GM23338 (cell line): ENCODE measurements around the gene PKNOX2. TPM values are rescaled to one million over a fixed set of nuclear protein-coding genes. Genes with fewer than 3 reads are reported as not detected.

Source experiments
- ATAC-seq: fragments of 200-7000 bp; cut with Tn5 transposase; 3 replicates; pipeline ENCODE4 v1.9.1; 2020
- DNase-seq: peaks from one replicate; pipeline ENCODE4 v3.0.0-alpha.2; 2015; ENCODE audit warnings: low spot score
- H2AFZ ChIP-seq: fragments of 200-600 bp; sonication (generic); 2 replicates; pipeline ENCODE4 v1.8.0; 2016; ENCODE audit warnings: antibody characterized with exemption, mild to moderate bottlenecking, moderate library complexity
- H3F3A ChIP-seq: fragments of 200-600 bp; sonication (generic); replicated peaks from 2 replicates; pipeline ENCODE4 v1.8.0; 2017; ENCODE audit warnings: antibody characterized with exemption, mixed run types, low read depth
- H3K27ac ChIP-seq: fragments of 200-600 bp; sonication (generic); 2 replicates; pipeline ENCODE4 v1.6.1; 2016; ENCODE audit warnings: low read depth
- H3K27me3 ChIP-seq: fragments of 200-600 bp; sonication (generic); 2 replicates; pipeline ENCODE4 v1.8.0; 2016; ENCODE audit warnings: mild to moderate bottlenecking, mixed run types, moderate library complexity; ENCODE audit not compliant: insufficient read depth
- H3K36me3 ChIP-seq: fragments of 200-600 bp; sonication (generic); 2 replicates; pipeline ENCODE4 v1.8.0; 2016; ENCODE audit warnings: mild to moderate bottlenecking; ENCODE audit not compliant: insufficient read depth
- H3K4me1 ChIP-seq: fragments of 200-600 bp; sonication (generic); 2 replicates; pipeline ENCODE4 v1.8.0; 2016; ENCODE audit warnings: mild to moderate bottlenecking, moderate library complexity; ENCODE audit not compliant: insufficient read depth
- H3K4me2 ChIP-seq: fragments of 200-600 bp; sonication (generic); 2 replicates; pipeline ENCODE4 v1.7.1; 2017; ENCODE audit warnings: mixed run types
- H3K4me3 ChIP-seq: fragments of 200-600 bp; sonication (generic); 2 replicates; pipeline ENCODE4 v1.6.1; 2016; ENCODE audit warnings: mixed run types
- H3K79me2 ChIP-seq: fragments of 200-600 bp; sonication (generic); replicated peaks from 2 replicates; pipeline ENCODE4 v1.8.0; 2017; ENCODE audit warnings: mild to moderate bottlenecking; ENCODE audit not compliant: insufficient read depth
- H3K9me2 ChIP-seq: fragments of 200-600 bp; sonication (generic); 2 replicates; pipeline ENCODE4 v1.8.0; 2017; ENCODE audit not compliant: insufficient read depth
- H4K20me1 ChIP-seq: fragments of 200-600 bp; sonication (generic); replicated peaks from 2 replicates; pipeline ENCODE4 v1.8.0; 2017; ENCODE audit warnings: mild to moderate bottlenecking; ENCODE audit not compliant: insufficient read depth
- H3K27ac Mint-ChIP-seq: 2 replicates; pipeline ENCODE4 v1.8.0; 2020; ENCODE audit warnings: inconsistent platforms, mild to moderate bottlenecking, moderate library complexity, mixed read lengths
- H3K27me3 Mint-ChIP-seq: 3 replicates; pipeline ENCODE4 v1.8.0; 2022; ENCODE audit warnings: low read depth, mild to moderate bottlenecking, moderate library complexity, mixed read lengths, inconsistent platforms; ENCODE audit not compliant: insufficient read depth, poor library complexity
- H3K36me3 Mint-ChIP-seq: 3 replicates; pipeline ENCODE4 v1.8.0; 2021; ENCODE audit warnings: low read depth, mild to moderate bottlenecking, inconsistent platforms, moderate library complexity, mixed read lengths
- H3K4me1 Mint-ChIP-seq: 3 replicates; pipeline ENCODE4 v1.8.0; 2020; ENCODE audit warnings: mild to moderate bottlenecking, inconsistent platforms, mixed read lengths
- H3K4me3 Mint-ChIP-seq: 3 replicates; pipeline ENCODE4 v1.8.0; 2021; ENCODE audit warnings: moderate library complexity, mild to moderate bottlenecking, inconsistent platforms, mixed read lengths
- H3K9me3 Mint-ChIP-seq: 3 replicates; pipeline ENCODE4 v1.8.0; 2020; ENCODE audit warnings: moderate library complexity, mild to moderate bottlenecking, inconsistent platforms, mixed read lengths
- CREB1 ChIP-seq: fragments of 250-450 bp; sonication (Bioruptor Pico); IDR thresholded peaks from 2 replicates; pipeline ENCODE4 v1.5.0; 2020; ENCODE audit warnings: low read depth, mild to moderate bottlenecking, moderate library complexity
- EZH2 ChIP-seq: fragments of 200-600 bp; sonication (generic); IDR thresholded peaks from one replicate; pipeline ENCODE4 v1.8.0; 2017; ENCODE audit warnings: antibody characterized with exemption, mild to moderate bottlenecking, low read depth; ENCODE audit not compliant: unreplicated experiment
- JUNB ChIP-seq: IDR thresholded peaks from one replicate; pipeline ENCODE4 v1.6.1; 2016; ENCODE audit warnings: antibody characterized with exemption; ENCODE audit not compliant: unreplicated experiment
- NANOG ChIP-seq: IDR thresholded peaks from 2 replicates; pipeline ENCODE4 v1.6.1; 2016; ENCODE audit warnings: antibody characterized with exemption, borderline replicate concordance
- STAT1 ChIP-seq: IDR thresholded peaks from one replicate; pipeline ENCODE4 v1.6.1; 2016; ENCODE audit warnings: antibody characterized with exemption; ENCODE audit not compliant: unreplicated experiment
- polyA plus RNA-seq: library from polyadenylated mRNA; unstranded; fragments of >200 nt; fragmentation: Nextera tagmentation; extraction: Ambion mirVana; gene quantifications from 2 replicates; pipeline ENCODE4 v1.2.1, GENCODE V29; 2016
- total RNA-seq: library from RNA; depleted of rRNA; stranded (reverse); fragments of >200 nt; shearing (Covaris generic); gene quantifications from 2 replicates; pipeline ENCODE4 v1.2.3, GENCODE V29; 2014
- TF ChIP-seq, protein P1 (sequence below): IDR thresholded peaks from 2 replicates; pipeline ENCODE4 v1.6.1; 2016; ENCODE audit warnings: antibody characterized with exemption
- TF ChIP-seq, protein P2 (sequence below): fragments of 250-450 bp; sonication (Bioruptor Pico); IDR thresholded peaks from 2 replicates; pipeline ENCODE4 v1.5.0; 2020; ENCODE audit warnings: mild to moderate bottlenecking, moderate library complexity
- TF ChIP-seq, protein P3 (sequence below), 2 experiments: fragments of 200-600 bp in 1 of 2; sonication (generic) in 1 of 2; conservative IDR thresholded peaks; 2 replicates each; pipeline versions ENCODE4 v1.5.1 to v1.6.1; 2016 to 2017; ENCODE audit warnings: antibody characterized with exemption in 2 of 2, low read depth in 2 of 2, mild to moderate bottlenecking in 2 of 2, moderate library complexity in 1 of 2

The PKNOX2 gene
- total and polyA plus RNA-seq, 2 experiments from 2014 or later = 0.42 to 0.83 TPM

DNA sequence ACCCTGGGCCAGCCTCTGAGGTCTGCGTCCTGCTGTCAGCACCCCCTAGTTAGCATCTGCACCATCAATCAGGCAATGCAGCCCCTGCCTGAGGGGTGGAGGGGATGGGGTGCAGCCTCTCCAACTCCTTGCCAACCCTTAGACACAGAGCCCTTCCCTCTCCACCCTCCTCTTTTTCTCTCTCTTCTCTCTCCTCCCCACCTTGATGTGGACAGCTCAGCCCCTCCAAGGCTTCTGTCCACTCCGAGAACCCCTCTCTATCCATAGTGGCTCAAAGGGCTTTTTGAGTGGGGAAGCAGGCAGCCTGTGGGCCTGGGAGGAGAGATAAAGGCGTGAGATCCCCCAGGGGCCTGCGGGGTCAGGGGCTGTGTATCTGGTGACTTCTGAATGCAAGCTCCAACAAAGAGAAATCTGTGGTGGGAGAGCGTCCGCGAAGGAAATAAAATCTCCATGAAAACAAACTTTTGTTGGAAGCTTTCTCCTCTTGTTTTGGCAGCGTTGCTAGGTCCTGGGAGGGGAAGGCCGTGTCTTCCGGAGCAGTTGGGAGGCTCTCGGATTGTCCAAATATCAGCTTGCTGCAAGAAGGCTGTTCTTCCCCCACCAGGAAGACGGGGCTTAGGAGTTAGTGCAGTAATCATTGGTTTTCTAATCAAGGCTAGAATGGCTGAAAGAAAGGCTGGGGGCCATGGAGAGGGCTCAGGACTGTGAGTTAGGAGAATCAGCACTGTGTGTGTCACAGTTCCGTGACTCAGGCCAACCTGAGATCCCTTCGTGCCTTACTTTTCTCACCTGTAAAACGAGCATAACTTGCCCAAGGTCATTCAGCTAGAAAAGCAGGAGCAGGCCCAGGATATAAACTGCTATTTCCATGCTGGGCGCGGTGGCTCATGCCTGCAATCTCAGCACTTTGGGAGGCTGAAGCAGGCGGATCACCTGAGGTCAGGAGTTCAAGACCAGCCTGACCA is 50.3 kb downstream of the PKNOX2 start:
- Histone ChIP-seq H2AFZ (peak overlapping the region; percentile 94), H3K4me1 (peaks cover 20% of the 10 kb centered on the region), H3K27ac (no peak overlapping the region), H3K36me3 (no peaks in the 10 kb centered on the region; the same call in 1 of the 2 replicates), H4K20me1 (no peaks in the 10 kb centered on the region), H3K4me3 (no peak overlapping the region), H3F3A (no peaks in the 10 kb centered on the region), H3K27me3 (no peaks in the 10 kb centered on the region), H3K79me2 (no peaks in the 10 kb centered on the region), H3K9me2 (0 out of 2 replicates have a peak, but pooled peaks cover 7% of the 10 kb centered on the region), H3K4me2 (peak overlapping the region; percentile 60)
- Mint-ChIP-seq H3K4me1 (peaks cover 53% of the 10 kb centered on the region), H3K9me3 (no peaks in the 10 kb centered on the region), H3K36me3 (no peaks in the 10 kb centered on the region), H3K27me3 (peaks cover 8% of the 10 kb centered on the region), H3K27ac (0 out of 2 replicates have a peak overlapping the region, but pooled peaks have one; percentile 40), H3K4me3 (peak overlapping the region; percentile 20; the same call in 1 of the 3 replicates)
- TF ChIP-seq, protein P1, sequence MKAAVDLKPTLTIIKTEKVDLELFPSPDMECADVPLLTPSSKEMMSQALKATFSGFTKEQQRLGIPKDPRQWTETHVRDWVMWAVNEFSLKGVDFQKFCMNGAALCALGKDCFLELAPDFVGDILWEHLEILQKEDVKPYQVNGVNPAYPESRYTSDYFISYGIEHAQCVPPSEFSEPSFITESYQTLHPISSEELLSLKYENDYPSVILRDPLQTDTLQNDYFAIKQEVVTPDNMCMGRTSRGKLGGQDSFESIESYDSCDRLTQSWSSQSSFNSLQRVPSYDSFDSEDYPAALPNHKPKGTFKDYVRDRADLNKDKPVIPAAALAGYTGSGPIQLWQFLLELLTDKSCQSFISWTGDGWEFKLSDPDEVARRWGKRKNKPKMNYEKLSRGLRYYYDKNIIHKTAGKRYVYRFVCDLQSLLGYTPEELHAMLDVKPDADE = no peak
- TF ChIP-seq EZH2 (no peak), CREB1 (CRISPR knock-in tag) (no peak), NANOG (no peak), JUNB (no peak), STAT1 (no peak)
- TF ChIP-seq, protein P2, sequence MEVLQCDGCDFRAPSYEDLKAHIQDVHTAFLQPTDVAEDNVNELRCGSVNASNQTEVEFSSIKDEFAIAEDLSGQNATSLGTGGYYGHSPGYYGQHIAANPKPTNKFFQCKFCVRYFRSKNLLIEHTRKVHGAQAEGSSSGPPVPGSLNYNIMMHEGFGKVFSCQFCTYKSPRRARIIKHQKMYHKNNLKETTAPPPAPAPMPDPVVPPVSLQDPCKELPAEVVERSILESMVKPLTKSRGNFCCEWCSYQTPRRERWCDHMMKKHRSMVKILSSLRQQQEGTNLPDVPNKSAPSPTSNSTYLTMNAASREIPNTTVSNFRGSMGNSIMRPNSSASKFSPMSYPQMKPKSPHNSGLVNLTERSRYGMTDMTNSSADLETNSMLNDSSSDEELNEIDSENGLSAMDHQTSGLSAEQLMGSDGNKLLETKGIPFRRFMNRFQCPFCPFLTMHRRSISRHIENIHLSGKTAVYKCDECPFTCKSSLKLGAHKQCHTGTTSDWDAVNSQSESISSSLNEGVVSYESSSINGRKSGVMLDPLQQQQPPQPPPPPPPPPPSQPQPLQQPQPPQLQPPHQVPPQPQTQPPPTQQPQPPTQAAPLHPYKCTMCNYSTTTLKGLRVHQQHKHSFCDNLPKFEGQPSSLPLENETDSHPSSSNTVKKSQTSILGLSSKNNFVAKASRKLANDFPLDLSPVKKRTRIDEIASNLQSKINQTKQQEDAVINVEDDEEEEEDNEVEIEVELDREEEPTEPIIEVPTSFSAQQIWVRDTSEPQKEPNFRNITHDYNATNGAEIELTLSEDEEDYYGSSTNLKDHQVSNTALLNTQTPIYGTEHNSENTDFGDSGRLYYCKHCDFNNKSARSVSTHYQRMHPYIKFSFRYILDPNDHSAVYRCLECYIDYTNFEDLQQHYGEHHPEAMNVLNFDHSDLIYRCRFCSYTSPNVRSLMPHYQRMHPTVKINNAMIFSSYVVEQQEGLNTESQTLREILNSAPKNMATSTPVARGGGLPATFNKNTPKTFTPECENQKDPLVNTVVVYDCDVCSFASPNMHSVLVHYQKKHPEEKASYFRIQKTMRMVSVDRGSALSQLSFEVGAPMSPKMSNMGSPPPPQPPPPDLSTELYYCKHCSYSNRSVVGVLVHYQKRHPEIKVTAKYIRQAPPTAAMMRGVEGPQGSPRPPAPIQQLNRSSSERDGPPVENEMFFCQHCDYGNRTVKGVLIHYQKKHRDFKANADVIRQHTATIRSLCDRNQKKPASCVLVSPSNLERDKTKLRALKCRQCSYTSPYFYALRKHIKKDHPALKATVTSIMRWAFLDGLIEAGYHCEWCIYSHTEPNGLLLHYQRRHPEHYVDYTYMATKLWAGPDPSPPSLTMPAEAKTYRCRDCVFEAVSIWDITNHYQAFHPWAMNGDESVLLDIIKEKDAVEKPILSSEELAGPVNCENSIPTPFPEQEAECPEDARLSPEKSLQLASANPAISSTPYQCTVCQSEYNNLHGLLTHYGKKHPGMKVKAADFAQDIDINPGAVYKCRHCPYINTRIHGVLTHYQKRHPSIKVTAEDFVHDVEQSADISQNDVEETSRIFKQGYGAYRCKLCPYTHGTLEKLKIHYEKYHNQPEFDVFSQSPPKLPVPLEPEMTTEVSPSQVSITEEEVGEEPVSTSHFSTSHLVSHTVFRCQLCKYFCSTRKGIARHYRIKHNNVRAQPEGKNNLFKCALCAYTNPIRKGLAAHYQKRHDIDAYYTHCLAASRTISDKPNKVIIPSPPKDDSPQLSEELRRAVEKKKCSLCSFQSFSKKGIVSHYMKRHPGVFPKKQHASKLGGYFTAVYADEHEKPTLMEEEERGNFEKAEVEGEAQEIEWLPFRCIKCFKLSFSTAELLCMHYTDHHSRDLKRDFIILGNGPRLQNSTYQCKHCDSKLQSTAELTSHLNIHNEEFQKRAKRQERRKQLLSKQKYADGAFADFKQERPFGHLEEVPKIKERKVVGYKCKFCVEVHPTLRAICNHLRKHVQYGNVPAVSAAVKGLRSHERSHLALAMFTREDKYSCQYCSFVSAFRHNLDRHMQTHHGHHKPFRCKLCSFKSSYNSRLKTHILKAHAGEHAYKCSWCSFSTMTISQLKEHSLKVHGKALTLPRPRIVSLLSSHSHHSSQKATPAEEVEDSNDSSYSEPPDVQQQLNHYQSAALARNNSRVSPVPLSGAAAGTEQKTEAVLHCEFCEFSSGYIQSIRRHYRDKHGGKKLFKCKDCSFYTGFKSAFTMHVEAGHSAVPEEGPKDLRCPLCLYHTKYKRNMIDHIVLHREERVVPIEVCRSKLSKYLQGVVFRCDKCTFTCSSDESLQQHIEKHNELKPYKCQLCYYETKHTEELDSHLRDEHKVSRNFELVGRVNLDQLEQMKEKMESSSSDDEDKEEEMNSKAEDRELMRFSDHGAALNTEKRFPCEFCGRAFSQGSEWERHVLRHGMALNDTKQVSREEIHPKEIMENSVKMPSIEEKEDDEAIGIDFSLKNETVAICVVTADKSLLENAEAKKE (CRISPR knock-in tag) = no peak
- TF ChIP-seq, protein P3, sequence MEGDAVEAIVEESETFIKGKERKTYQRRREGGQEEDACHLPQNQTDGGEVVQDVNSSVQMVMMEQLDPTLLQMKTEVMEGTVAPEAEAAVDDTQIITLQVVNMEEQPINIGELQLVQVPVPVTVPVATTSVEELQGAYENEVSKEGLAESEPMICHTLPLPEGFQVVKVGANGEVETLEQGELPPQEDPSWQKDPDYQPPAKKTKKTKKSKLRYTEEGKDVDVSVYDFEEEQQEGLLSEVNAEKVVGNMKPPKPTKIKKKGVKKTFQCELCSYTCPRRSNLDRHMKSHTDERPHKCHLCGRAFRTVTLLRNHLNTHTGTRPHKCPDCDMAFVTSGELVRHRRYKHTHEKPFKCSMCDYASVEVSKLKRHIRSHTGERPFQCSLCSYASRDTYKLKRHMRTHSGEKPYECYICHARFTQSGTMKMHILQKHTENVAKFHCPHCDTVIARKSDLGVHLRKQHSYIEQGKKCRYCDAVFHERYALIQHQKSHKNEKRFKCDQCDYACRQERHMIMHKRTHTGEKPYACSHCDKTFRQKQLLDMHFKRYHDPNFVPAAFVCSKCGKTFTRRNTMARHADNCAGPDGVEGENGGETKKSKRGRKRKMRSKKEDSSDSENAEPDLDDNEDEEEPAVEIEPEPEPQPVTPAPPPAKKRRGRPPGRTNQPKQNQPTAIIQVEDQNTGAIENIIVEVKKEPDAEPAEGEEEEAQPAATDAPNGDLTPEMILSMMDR (conservative IDR thresholded peaks at IDR 0.05; ENCODE audit: low read depth in 2 of 2) = no peak
- DNase-seq = no peak
- ATAC-seq = peak; percentile 42
